ENCODE results near the gene ELOVL2. TPM values are rescaled to one million over a fixed set of nuclear protein-coding genes. Genes with fewer than 3 reads are reported as not detected.

Gene ELOVL2
- total RNA-seq, 1 experiment from 2014 or later = 0.41 TPM

DNA sequence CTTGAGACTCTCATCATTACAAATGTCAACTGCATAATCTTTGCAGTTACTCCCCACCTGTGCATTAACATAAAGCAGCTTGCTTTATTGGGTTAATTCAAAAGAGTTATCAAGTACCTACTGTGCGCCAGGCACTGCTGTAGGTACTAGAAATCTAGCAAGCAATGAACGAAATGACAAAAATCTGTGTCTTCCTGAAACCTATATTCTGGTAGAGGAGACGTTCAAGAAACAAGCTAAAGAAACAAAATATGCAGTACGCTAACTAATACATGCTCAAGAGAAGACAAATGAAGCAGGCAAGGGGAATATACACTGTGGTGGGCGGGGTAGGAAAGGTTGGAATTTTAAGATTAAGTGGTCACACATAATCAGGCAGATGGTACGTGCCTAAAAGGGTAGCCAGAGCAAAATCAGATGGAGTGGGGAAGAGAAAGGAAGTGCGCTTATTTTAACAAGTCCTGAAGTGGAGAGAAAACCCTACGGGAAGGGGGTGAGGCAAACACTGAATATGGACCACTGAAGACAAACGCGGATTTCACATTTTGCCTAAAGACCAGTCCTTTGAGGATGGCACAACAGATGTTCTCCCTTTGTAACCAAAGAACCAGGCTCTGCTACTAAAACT lies 1.2 kb downstream of the ELOVL2 start:
- CTCF ChIA-PET = no interaction called here
- no peaks in the 10 kb centered on the region for H3K79me2 ChIP-seq (ENCODE audit: low read depth)
- BruUV-seq (replicated peaks) = no TSS peak

GRCh38 chr6:11042025-11042749 lies 1.9 kb downstream of the ELOVL2 start:
- H3K4me2 ChIP-seq = no peak overlapping the region
- TF ChIP-seq CTCF (conservative IDR thresholded peaks at IDR 0.05) (no peak), EZH2 (IDR thresholded peaks at IDR 0.05; ENCODE audit: low read depth) (no peak)
- no peaks in the 10 kb centered on the region for H3K27me3 ChIP-seq (ENCODE audit: insufficient read depth, low read depth)
- H3F3A ChIP-seq (ENCODE audit: insufficient read depth, low read depth) = no peaks in the 10 kb centered on the region
- H3K27ac ChIP-seq = no peak overlapping the region
- H3K4me3 ChIP-seq = no peak overlapping the region
- no peak overlapping the region for H2AFZ ChIP-seq
- H3K4me1 ChIP-seq (replicated peaks; ENCODE audit: insufficient read depth) = no peaks in the 10 kb centered on the region
- H3K9me2 ChIP-seq (ENCODE audit: insufficient read depth) = no peaks in the 10 kb centered on the region
- no TSS peak for BruUV-seq (replicated peaks)
- POLR2A ChIA-PET (ENCODE audit: unreplicated experiment) = interaction anchor here (0.7 to 0.9 kb wide), 3 partner anchors 156 to 202 kb away, joined by 3 to 4 read pairs (median 3); partner anchors contain the start of gene NEDD9
- intact Hi-C loops (cut with micrococcal nuclease; ENCODE audit: unreplicated experiment) = no loop called here
- H3K9me3 ChIP-seq (ENCODE audit: insufficient read depth, low read depth) = no peaks in the 10 kb centered on the region
- no peaks in the 10 kb centered on the region for H4K20me1 ChIP-seq (ENCODE audit: insufficient read depth)
- H3K79me2 ChIP-seq (ENCODE audit: low read depth) = no peaks in the 10 kb centered on the region
- CTCF ChIA-PET = no interaction called here
- no peak for DNase-seq
- no peaks in the 10 kb centered on the region for H3K36me3 ChIP-seq (ENCODE audit: low read depth)

More for the DNA sequence above, 1.2 kb downstream of the ELOVL2 start:
- Histone ChIP-seq H2AFZ (no peak overlapping the region), H3K27me3 (ENCODE audit: insufficient read depth, low read depth) (no peaks in the 10 kb centered on the region), H3K36me3 (ENCODE audit: low read depth) (no peaks in the 10 kb centered on the region), H4K20me1 (ENCODE audit: insufficient read depth) (no peaks in the 10 kb centered on the region), H3K9me3 (ENCODE audit: insufficient read depth, low read depth) (no peaks in the 10 kb centered on the region), H3K4me1 (replicated peaks; ENCODE audit: insufficient read depth) (no peaks in the 10 kb centered on the region), H3K27ac (no peak overlapping the region), H3K4me2 (no peak overlapping the region), H3K4me3 (no peak overlapping the region), H3F3A (ENCODE audit: insufficient read depth, low read depth) (no peaks in the 10 kb centered on the region), H3K9me2 (ENCODE audit: insufficient read depth) (no peaks in the 10 kb centered on the region)
- DNase-seq = no peak
- POLR2A ChIA-PET (ENCODE audit: unreplicated experiment) = interaction anchor here (0.6 to 0.9 kb wide), 4 partner anchors 156 to 203 kb away, joined by 3 to 4 read pairs (median 3); partner anchors contain the start of genes NEDD9 and SYCP2L
- intact Hi-C loops (cut with micrococcal nuclease; ENCODE audit: unreplicated experiment) = no loop called here
- TF ChIP-seq CTCF (conservative IDR thresholded peaks at IDR 0.05) (no peak), EZH2 (IDR thresholded peaks at IDR 0.05; ENCODE audit: low read depth) (no peak)

- Histone ChIP-seq H2AFZ (no peak overlapping the region), H3K79me2 (ENCODE audit: low read depth) (no peaks in the 10 kb centered on the region), H3K36me3 (ENCODE audit: low read depth) (no peaks in the 10 kb centered on the region), H3K4me1 (replicated peaks; ENCODE audit: insufficient read depth) (no peaks in the 10 kb centered on the region), H3K27me3 (ENCODE audit: insufficient read depth, low read depth) (no peaks in the 10 kb centered on the region), H3F3A (ENCODE audit: insufficient read depth, low read depth) (no peaks in the 10 kb centered on the region), H3K4me2 (no peak overlapping the region), H3K4me3 (no peak overlapping the region), H3K9me2 (ENCODE audit: insufficient read depth) (no peaks in the 10 kb centered on the region), H3K27ac (no peak overlapping the region), H3K9me3 (ENCODE audit: insufficient read depth, low read depth) (no peaks in the 10 kb centered on the region), H4K20me1 (ENCODE audit: insufficient read depth) (no peaks in the 10 kb centered on the region)
- intact Hi-C loops (cut with micrococcal nuclease; ENCODE audit: unreplicated experiment) = no loop called here
- ChIA-PET CTCF (interaction anchor here (0.7 kb wide), 1 partner anchor 86 kb away, joined by 3 read pairs; no protein-coding TSS in a partner anchor), POLR2A (ENCODE audit: unreplicated experiment) (no interaction called here)
- TF ChIP-seq CTCF (conservative IDR thresholded peaks at IDR 0.05) = no peak
- no peak for TF ChIP-seq EZH2 (IDR thresholded peaks at IDR 0.05; ENCODE audit: low read depth)
- DNase-seq = no peak
- no TSS peak for BruUV-seq (replicated peaks)
These were observed 4.0 kb downstream of the ELOVL2 start for GRCh38 chr6:11040134-11040533.
